Sigmoid colon (tissue), 7 donors: Measurements from ENCODE around the gene STOML1. TPM values are rescaled to one million over a fixed set of nuclear protein-coding genes. Genes with fewer than 3 reads are reported as not detected.
A peak's percentile ranks its signal among the peaks of the same experiment; 100 is the strongest.

Experiments
- DNase-seq: peaks from one replicate; pipeline ENCODE4 v3.0.0-alpha.2; 2019
- H3K27ac ChIP-seq, 4 donors: fragments of 200-600 bp; sonication (generic); one replicate each; pipeline ENCODE4 v1.5.1; 2016 to 2019; ENCODE audit warnings: mild to moderate bottlenecking in 1 of 4
- H3K27me3 ChIP-seq, 3 donors: fragments of 200-600 bp; sonication (generic); one replicate each; pipeline ENCODE4 v1.5.1; 2019; ENCODE audit warnings: mild to moderate bottlenecking in 1 of 3
- H3K36me3 ChIP-seq, 4 donors: fragments of 200-600 bp; sonication (generic); one replicate each; pipeline ENCODE4 v1.5.1; 2016 to 2019
- H3K4me1 ChIP-seq, 4 donors: fragments of 200-600 bp; sonication (generic); one replicate each; pipeline ENCODE4 v1.5.1; 2017 to 2019
- H3K4me3 ChIP-seq, 4 donors: fragments of 200-600 bp; sonication (generic); one replicate each; pipeline ENCODE4 v1.5.1; 2017 to 2019; ENCODE audit warnings: mild to moderate bottlenecking in 2 of 4, moderate library complexity in 1 of 4
- H3K9me3 ChIP-seq, 4 donors: fragments of 200-600 bp in 3 of 4; sonication (generic) in 3 of 4; one replicate each; pipeline versions ENCODE4 v1.5.1 to v1.6.1; 2013 to 2019
- EP300 ChIP-seq, 4 donors: sonication (generic); formaldehyde crosslinking; IDR thresholded peaks; one replicate each; pipeline ENCODE4 v1.6.1; 2017; ENCODE audit warnings: antibody characterized with exemption in 4 of 4
- POLR2A ChIP-seq, 2 donors: fragments of 450-650 bp; IDR thresholded peaks; one replicate each; pipeline ENCODE4 v1.6.1; 2016; ENCODE audit warnings: antibody characterized with exemption in 2 of 2, mild to moderate bottlenecking in 2 of 2, moderate library complexity in 2 of 2
- POLR2AphosphoS5 ChIP-seq, 4 donors: sonication (generic); formaldehyde crosslinking; IDR thresholded peaks; one replicate each; pipeline ENCODE4 v1.6.1; 2017; ENCODE audit warnings: antibody characterized with exemption in 4 of 4
- WGBS, 2 donors: extraction: QIAGEN DNeasy Blood & Tissue Kit; methylation state at CpG; one replicate each; pipeline ENCODE4 v1.1.7; 2013; 5-methylcytosine and 5-hydroxymethylcytosine counted together
- intact Hi-C: fragments of 100-400 bp; cut with DNase I; formaldehyde crosslinking; loops from one replicate; pipeline ENCODE4 v1.15.1; 2023
- polyA plus RNA-seq, 3 donors: library from polyadenylated mRNA; stranded (reverse); fragments of 200-250 nt; gene quantifications; one replicate each; pipeline ENCODE4 v1.2.3, GENCODE V29; 2013
- total RNA-seq, 4 donors: library from RNA; depleted of rRNA; stranded (reverse); fragments of >200 nt; gene quantifications; one replicate each; pipeline ENCODE4 v1.1.0, GENCODE V29; 2016
- TF ChIP-seq, protein P1 (sequence below), 4 experiments: fragments of 450-650 bp in 3 of 4; fragments of 200-600 bp in 1 of 4; IDR thresholded peaks; one replicate each; pipeline ENCODE4 v1.5.1; 2016 to 2019; ENCODE audit warnings: antibody characterized with exemption in 4 of 4, mild to moderate bottlenecking in 3 of 4, moderate library complexity in 2 of 4
- donor health status: healthy with polysubstance abuse.
- donor health status: Bipolar disorder and iron deficiency.
- donor health status: healthy.

The STOML1 gene
- total and polyA plus RNA-seq, 7 donors, result 3.5 to 18.5 (median 13.2) TPM

DNA sequence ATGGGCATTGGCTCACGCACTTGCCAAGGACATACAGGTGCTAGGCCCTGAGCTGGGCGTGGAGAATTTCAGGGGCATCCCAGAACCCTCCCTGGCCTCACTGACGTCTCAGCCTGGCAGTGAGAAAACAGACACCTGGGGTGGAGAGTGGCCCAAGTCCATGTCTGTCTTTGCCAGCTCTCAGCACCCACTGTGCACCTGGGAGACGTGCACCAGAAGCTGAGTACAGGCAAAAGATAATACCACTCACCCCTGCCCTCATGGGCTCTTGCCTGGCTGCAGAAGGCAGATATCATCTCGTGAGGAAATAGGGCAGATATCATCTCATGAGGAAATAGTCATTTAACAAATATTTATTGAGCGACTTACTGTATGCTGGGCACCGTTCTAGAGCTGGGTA, 57.8 kb downstream of the STOML1 start:
- intact Hi-C loops, result no loop called here
- 44 to 69% methylated on average over 7 of the region's 7 CpGs for WGBS, 2 donors
- no peak for DNase-seq
- no peak overlapping the region for H3K4me3 ChIP-seq
- peaks cover 0 to 33% (median 21%) of the 10 kb centered on the region in 4 donors for H3K4me1 ChIP-seq
- TF ChIP-seq POLR2AphosphoS5 (IDR thresholded peaks at IDR 0.05), result no peak
- TF ChIP-seq EP300 (IDR thresholded peaks at IDR 0.05), result no peak
- TF ChIP-seq, protein P1, sequence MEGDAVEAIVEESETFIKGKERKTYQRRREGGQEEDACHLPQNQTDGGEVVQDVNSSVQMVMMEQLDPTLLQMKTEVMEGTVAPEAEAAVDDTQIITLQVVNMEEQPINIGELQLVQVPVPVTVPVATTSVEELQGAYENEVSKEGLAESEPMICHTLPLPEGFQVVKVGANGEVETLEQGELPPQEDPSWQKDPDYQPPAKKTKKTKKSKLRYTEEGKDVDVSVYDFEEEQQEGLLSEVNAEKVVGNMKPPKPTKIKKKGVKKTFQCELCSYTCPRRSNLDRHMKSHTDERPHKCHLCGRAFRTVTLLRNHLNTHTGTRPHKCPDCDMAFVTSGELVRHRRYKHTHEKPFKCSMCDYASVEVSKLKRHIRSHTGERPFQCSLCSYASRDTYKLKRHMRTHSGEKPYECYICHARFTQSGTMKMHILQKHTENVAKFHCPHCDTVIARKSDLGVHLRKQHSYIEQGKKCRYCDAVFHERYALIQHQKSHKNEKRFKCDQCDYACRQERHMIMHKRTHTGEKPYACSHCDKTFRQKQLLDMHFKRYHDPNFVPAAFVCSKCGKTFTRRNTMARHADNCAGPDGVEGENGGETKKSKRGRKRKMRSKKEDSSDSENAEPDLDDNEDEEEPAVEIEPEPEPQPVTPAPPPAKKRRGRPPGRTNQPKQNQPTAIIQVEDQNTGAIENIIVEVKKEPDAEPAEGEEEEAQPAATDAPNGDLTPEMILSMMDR (IDR thresholded peaks at IDR 0.05), result no peak
- no peak for TF ChIP-seq POLR2A (IDR thresholded peaks at IDR 0.05)
- no peak overlapping the region for H3K27ac ChIP-seq
- H3K9me3 ChIP-seq, result no peaks in the 10 kb centered on the region
- no peaks in the 10 kb centered on the region for H3K36me3 ChIP-seq
- H3K27me3 ChIP-seq, result no peaks in the 10 kb centered on the region

DNA sequence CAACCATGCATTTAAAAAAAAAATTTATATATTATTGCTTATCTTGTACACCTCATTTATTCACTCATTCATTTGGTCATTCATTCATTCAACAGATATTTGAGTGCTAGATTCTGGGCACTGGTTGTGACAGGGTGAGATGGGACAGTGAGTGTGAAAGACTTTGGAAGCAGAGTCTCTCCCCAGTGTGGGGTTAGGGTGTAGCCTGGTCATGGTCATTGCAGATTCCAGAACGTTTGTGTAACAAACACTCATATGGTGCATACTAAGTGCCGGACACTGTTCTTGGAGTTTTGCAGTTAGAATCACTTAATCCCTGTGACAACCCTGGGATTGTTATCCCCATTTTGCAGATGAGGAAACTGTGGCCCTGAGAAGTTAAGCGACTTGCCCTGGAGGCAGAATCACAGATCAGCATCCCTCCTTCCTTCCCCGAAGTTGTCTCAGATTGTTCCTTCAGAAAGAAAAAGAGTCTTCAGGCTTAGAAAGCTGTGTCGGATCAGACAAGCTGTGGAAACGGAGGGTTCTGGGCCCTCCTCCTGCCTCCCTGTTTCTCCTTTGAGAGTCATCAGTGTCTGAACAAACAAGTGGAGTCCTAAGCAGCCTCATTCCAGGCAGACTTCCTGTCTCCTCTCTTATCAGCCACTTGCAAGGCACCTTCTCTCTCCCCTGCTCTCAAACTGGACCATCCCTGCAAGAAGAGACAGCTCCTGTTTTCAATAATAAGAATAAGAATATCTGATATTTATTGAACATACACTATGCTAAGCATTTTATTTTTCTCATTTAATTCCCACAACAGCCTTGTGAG, 59.5 kb downstream of the STOML1 start:
- H3K4me1 ChIP-seq, result peaks cover 0 to 48% (median 37%) of the 10 kb centered on the region in 4 donors
- intact Hi-C loops, result no loop called here

DNA sequence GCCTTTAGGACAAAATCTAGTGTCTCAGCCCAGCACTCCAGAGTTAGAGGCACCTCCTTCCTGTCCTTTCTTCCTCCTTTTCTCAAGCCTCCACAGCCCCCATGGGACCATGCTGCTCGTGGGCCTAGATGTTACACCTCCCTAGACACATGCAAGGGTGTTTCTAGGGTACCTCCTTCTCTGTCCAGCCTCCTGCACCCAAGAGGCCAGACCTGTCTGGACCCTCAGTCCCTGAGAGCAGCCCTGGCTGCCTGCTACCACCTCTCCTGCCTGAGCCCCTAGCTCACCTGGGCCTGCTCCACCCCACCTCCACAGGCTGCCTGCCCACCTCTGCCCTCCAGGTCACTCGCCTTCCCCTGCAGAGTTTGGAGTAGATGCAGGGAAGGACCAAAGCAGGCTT, 60.7 kb downstream of the STOML1 start:
- Histone ChIP-seq H3K4me1 (peaks cover 0 to 55% (median 45%) of the 10 kb centered on the region in 4 donors), H3K27ac (peak overlapping the region in 2 of 4 donors; percentile 52 to 64), H3K4me3 (no peak overlapping the region), H3K9me3 (no peaks in the 10 kb centered on the region), H3K27me3 (no peaks in the 10 kb centered on the region), H3K36me3 (no peaks in the 10 kb centered on the region)
- WGBS, 2 donors, result 57 to 64% methylated on average over 2 of the region's 2 CpGs
- TF ChIP-seq, protein P1 (IDR thresholded peaks at IDR 0.05), result no peak
- no peak for TF ChIP-seq POLR2A (IDR thresholded peaks at IDR 0.05)
- no peak for TF ChIP-seq POLR2AphosphoS5 (IDR thresholded peaks at IDR 0.05)
- TF ChIP-seq EP300 (IDR thresholded peaks at IDR 0.05), result no peak
- intact Hi-C loops, result no loop called here
- DNase-seq, result no peak

More for the DNA sequence above, 59.5 kb downstream of the STOML1 start:
- TF ChIP-seq POLR2A (IDR thresholded peaks at IDR 0.05) (no peak), EP300 (IDR thresholded peaks at IDR 0.05) (no peak), POLR2AphosphoS5 (IDR thresholded peaks at IDR 0.05) (no peak)
- Histone ChIP-seq H3K9me3 (no peaks in the 10 kb centered on the region), H3K4me3 (no peak overlapping the region), H3K27me3 (no peaks in the 10 kb centered on the region), H3K36me3 (no peaks in the 10 kb centered on the region), H3K27ac (no peak overlapping the region)
- no peak for DNase-seq
- 77 to 84% methylated on average over 6 of the region's 6 CpGs for WGBS, 2 donors

DNA sequence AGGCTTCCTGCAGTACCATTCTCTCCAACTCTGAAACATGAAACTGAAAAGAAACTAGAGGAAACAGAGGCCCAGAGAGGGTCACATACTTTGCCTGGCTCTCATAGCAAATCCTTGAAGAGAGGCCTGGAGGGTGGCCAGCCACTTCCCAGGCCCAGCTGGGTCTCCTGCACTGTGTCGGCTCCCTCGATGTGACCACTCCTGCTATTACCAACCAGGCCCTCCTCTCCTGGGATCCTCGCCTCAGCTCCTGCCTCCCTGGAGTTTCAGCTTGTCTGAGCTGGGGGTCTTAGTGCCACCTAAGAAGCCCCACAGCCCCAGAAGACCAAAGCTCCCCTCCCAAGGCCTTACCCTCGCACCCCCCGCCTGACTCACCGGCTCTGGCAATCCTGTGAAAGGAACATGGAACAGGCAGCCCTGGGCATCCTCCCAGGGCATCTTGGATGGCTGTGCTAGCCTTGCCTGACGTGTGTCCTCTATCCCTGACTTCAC, 61.3 kb downstream of the STOML1 start:
- TF ChIP-seq EP300 (IDR thresholded peaks at IDR 0.05), result no peak
- no peak for TF ChIP-seq POLR2AphosphoS5 (IDR thresholded peaks at IDR 0.05)
- no peak for TF ChIP-seq POLR2A (IDR thresholded peaks at IDR 0.05)
- TF ChIP-seq, protein P1 (IDR thresholded peaks at IDR 0.05), result no peak
- Histone ChIP-seq H3K9me3 (no peaks in the 10 kb centered on the region), H3K4me1 (peaks cover 0 to 56% (median 49%) of the 10 kb centered on the region in 4 donors), H3K27me3 (no peaks in the 10 kb centered on the region), H3K4me3 (no peak overlapping the region), H3K36me3 (no peaks in the 10 kb centered on the region), H3K27ac (peak overlapping the region; percentile 15 to 64 (median 39))
- no peak for DNase-seq
- intact Hi-C loops, result no loop called here
- WGBS, 2 donors, result 83 to 85% methylated on average over 7 of the region's 7 CpGs

DNA sequence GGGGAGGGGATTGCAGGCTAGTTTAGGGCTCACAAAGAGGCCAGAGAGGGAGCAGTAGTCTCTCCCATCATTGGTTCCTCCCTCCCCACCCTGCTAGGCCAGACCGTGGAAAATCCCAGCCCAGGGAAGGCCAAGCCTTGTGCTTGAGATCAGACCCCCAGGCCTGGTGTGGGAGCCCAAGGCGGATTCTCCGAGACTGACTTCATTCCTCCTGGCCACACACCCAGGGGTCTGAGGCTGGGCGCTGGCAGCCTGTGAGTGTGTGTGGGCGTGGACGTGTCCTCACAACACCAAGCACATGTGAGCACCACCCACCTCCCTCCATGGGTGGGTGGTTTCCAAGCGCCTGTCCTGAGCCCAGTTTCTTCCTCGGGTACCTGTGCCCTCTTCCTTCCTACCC, 61.7 kb downstream of the STOML1 start:
- no peak for TF ChIP-seq EP300 (IDR thresholded peaks at IDR 0.05)
- no peak for TF ChIP-seq POLR2A (IDR thresholded peaks at IDR 0.05)
- no peaks in the 10 kb centered on the region for H3K36me3 ChIP-seq
- no peaks in the 10 kb centered on the region for H3K27me3 ChIP-seq
- 69 to 79% methylated on average over 8 of the region's 8 CpGs for WGBS, 2 donors
- H3K4me1 ChIP-seq, result peaks cover 0 to 61% (median 52%) of the 10 kb centered on the region in 4 donors
- H3K27ac ChIP-seq, result peak overlapping the region; percentile 15 to 64 (median 39)
- H3K4me3 ChIP-seq, result no peak overlapping the region
- no peak for DNase-seq
- no peaks in the 10 kb centered on the region for H3K9me3 ChIP-seq
- intact Hi-C loops, result no loop called here
